GM19099 (cell line): ENCODE results near the gene GARIN5B.

Experiments
- POLR2A ChIP-seq: IDR thresholded peaks from 3 replicates; pipeline ENCODE4 v1.6.1; 2011; ENCODE audit warnings: low read depth; ENCODE audit not compliant: insufficient read length; ENCODE audit errors: extremely low read depth

The GARIN5B gene

DNA sequence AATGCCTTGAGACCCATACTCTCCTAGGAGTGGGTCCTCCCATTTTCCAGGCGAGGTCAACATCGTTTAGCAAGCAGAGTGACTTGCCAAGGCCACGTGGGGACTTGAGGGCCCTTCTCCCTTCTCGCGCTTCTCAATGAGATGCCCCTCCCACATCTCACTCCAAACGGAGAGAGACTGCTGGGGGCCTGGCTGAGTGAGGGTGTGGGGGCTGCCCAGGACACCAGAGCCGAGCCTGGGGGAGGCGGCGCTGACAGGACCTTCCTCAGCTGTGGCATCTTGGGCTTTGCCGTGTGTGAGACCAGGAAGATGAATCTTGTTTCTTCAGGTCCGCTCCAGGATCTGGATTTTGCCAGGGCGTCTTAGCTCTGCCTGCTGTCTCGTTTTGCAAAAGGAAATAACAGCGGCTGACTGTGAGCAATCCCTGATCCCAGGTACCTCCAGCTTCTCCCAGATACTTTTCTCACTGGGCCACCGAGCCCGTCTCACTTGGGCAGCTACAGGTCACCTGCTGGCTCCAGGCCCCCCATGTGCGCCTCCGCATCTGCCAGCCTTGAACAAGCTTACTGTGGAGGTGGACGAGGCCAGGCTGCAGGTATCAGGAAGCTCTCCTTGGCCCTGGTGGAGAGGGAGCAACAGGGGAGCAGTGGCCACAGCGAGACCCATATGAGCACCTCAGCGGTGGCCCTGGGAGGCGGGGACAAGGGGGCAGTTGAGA is 14.6 kb downstream of the GARIN5B start:
- no peak for TF ChIP-seq POLR2A

- TF ChIP-seq POLR2A, result no peak
These were observed 15.5 kb downstream of the GARIN5B start for GRCh38 chr19:55347442-55348009.

DNA sequence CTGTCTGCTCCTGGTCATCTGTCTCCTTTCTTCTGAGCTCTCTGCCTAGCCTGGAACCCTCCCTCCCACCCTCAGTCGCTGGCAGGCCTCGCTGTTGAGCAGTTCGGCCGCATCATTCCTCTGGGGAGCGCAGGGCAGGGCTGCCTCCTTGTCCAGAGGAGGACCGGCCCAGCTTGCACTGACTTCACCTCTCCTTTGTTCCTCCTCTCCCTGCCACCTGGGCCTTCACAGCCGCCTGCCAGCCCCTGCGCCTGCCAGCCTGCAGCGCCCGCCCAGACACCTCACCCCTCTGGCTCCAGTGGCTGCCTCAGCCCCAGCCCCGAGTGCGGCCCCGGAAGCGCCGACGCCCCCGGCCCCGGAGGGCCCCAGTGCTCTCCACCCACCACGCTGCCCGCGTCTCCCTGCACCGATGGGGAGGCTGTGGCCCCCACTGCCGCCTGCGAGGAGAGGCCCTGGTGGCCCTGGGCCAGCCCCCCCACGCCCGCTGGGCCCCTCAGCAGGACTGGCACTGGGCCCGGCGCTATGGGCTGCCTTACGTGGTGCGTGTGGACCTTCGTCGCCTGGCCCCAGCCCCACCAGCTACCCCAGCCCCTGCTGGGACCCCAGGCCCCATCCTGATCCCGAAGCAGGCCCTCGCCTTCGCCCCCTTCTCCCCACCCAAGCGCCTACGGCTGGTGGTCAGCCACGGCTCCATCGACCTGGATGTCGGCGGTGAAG is 16.2 kb downstream of the GARIN5B start:
- no peak for TF ChIP-seq POLR2A

DNA sequence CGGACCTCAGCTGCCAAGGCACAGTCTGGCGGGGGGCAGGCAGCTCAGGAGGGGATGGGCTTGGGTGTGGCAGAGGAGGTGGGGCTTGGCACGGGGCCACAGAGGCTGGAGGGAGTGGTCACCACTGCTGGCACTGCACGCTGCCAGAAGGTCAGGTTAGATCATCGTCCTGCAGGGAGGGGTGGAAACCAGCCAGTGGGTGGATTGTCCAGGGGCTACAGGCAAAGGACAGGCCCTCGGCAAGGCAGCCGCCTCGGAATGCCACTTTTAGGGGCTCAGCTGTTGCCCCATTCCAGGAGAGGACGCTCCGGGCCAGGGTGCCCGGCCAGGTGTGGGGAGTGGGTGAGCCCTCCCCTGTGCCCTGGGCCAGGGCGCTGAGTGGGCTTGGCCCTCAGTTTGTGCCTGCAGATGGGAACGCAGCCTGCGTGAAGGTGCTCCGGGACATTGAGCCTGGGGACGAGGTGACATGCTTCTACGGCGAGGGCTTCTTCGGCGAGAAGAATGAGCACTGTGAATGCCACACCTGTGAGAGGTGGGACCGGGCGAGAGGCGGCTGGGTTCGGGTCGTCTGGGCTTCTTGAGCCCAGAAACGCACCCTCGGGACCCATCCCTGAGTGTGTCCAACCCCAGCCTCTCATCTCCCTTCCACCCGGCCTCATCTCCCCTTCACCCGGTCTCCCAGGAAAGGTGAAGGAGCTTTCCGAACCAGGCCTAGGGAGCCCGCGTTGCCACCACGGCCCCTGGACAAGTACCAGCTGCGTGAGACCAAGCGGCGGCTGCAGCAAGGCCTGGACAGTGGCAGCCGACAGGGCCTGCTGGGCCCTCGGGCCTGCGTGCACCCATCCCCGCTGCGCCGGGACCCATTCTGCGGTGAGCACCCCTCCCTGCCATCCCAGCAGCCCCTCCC is 17.0 kb downstream of the GARIN5B start:
- TF ChIP-seq POLR2A, result no peak

DNA sequence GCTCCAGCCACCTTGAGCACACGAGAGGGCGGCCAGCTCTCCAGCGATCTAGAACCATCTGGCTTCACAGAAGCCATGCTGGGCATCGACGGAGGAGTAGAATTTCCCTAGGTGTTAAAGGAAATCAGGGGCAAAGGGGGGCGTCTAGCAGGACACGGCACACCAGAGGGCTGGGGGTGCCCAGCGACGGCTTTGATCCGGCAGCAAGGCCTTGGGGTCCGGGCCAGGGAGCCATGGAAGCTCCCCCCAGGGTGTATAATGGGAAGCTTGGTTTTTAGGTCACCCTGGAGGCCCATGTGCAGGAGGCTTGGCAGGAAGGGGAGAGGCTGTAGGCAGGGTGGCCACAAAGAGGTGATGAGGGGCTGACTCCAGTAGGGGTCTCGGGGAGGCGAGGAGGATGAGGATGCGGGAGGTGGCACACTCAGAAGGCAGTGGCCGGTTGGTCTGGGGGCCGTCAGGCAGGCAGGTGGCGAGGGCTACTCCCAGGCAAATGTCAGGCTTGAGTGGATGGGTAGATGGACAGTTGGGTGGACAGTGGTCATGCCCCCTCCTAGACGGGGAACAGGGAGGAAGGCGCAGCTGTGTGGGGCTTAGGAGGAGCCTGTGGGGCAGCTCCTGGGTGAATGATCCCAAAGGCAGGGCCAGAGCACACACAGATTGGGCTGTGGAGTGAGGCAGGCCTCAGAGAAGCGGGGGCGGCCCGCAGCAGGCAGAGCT is 17.8 kb downstream of the GARIN5B start:
- no peak for TF ChIP-seq POLR2A

DNA sequence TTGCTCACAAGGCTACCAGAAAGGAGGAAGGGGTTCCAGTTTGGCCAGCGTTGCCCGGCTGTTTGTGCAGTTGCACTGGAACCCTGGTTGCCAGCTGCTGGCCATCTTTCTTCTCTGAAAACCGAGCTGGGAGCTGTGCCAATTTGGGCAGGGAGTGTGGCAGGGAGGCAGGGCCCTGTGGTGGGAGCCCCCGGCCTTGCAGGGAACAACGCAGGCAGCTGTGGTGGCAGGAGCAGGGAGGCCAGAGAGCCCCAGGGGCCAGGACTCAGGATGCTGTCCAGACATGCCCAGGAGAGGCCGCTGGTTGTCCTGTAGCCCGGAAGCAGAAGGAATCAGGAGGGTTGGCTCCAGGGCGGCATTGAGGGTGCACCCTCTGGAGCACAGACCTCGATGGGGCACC is 18.6 kb downstream of the GARIN5B start:
- no peak for TF ChIP-seq POLR2A

DNA sequence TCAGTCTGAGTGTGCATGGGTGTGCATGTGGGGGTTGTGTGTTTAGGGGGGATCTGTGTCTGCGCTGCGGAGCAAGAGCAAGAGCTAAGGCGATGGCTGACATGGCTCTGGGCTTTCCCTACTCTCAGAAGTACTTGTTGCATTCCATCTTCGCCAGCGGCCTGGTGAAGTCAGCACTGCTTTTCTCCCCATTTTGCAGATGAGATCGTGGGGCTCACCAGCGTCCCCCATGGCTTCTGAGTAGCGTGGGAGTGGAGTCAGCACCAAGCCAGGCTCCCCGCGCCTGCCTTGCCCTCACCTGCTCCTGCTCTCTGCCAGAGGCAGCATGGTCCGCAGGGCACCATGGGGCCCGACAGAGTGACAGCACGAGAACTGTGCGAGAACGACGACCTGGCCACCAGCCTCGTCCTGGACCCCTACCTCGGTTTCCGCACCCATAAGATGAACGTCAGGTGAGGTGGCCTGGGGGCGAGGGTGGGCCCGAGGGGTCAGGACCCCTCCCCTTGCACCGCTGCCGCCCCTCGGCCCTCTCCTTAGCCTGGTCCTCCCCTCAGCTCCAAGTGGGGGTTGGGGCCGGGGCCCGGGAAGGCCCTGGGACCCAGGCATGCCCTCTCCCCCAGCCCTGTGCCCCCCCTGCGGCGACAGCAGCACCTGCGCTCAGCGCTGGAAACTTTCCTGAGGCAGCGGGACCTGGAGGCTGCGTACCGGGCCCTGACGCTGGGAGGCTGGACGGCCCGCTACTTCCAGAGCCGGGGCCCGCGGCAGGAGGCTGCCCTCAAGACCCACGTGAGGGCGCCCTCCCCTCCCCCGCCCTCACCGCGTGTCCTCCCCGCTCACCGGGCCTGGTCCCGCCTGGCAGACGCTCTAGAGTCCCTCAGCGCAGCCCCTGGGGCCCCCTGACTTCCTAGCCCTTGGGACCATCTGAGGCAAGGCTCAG is 21.2 kb downstream of the GARIN5B start:
- no peak for TF ChIP-seq POLR2A

- TF ChIP-seq POLR2A, result no peak
These were observed 21.9 kb downstream of the GARIN5B start for GRCh38 chr19:55341171-55341588.

DNA sequence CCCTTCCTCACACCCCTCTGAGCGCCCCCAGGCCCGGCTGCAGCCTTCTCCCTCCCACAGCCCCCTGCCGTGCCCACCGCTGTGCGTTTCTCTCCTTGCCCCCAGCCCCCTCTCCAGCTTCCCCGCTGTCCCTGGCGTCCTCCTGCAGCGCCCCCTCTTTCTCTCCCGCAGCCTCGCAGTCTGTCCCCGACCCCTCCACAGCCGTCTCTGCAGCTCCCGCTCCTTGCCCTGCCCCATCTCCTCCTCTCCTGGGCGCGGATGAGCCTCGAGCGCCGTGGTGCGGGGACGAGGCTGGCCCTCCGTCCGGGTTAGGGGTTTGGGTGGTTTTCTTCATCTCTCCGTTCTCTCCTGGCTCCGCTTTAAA is 22.3 kb downstream of the GARIN5B start:
- TF ChIP-seq POLR2A, result no peak

DNA sequence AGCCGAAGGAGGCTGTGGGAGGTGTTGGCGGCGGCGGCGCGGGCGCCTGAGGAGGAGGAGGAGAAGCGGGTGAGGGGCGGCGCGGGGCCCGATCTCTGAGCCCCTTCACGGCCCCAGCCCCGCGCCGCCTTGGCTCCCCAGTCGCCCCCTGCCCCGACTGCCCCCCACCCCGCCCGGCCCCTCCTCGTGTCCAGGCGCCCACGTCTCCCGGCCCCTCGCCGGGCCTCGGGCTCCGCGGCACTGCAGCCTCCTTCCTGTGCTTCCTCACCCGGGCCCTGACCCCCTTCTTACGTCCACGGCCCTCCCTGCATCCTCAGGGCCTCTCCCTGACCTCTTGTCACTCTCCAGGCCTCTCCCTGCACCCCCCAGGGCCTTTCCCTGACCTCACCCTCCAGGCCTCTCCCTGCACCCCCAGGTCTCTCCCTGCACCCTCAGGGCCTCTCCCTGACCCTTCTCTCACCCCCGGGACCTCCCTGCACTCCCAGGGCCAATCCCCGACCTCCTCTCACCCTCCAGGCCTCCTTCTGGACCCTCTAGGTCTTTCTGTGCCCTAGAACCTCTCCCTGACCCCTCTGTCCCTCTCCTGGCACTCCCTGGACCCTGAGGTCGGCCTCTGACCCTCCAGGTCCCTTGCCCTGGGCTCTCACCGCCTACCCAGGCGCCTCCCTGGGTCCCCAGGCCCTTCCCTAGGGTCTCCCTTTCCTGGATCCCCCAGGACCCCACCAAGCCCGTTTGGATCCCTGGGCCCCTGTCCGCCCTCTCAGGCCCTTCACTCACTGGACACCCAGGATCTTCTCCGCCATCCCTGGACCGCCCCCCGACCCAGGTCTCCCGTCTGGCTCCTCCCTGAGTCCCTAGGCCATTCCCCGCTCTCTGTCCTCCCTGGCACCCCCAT is 22.9 kb downstream of the GARIN5B start:
- peak; percentile 77 for TF ChIP-seq POLR2A

DNA sequence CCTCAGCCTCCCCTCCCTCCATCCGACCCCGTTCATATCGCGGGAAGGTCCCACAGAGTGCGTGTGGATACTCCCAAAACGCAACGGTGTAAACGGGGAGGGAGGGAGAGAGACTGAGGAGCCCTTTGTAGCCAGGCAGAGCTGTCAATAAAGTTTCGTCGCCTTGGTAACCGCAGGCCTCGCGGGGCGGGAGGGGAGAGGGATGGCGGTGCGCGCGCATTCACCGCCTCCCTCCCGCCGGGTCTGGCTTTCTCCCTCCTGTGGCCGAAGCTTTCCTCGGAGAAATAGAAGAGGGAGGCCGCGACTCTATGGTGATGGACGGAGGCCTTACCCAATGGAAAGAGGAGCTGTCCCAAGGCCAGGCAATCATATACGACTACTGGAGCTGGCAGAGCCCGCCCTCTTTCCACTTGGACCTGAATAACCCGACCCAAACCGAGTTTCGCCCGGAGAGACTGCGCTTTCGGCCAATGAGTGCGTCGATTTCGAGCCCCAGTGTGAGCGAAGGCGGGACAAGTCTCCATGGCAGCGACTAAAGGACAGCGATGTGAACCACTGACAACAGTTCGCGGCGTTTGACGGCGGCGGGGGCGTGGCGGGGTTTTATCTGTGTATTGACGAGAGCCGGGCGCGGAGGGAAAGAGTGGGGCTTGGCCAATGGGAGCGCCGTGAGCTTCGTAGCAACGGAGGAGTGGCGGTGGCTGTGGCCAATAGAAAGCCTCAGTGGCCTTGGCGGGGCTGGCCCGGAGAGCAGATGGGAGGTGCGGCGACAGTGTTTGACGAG is 23.8 kb downstream of the GARIN5B start, which contains the start of gene KMT5C:
Gene KMT5C (plus strand): TSS at position 772 of the 784 bp plus-strand sequence. CDS start 2,061 bp downstream, outside the sequence.
- TF ChIP-seq POLR2A, result peak; percentile 27

GRCh38 chr19:55336101-55336500 is 27.0 kb downstream of the GARIN5B start:
- no peak for TF ChIP-seq POLR2A

- TF ChIP-seq POLR2A, result no peak
These were observed 29.2 kb downstream of the GARIN5B start for GRCh38 chr19:55333870-55334269.
